Psoas muscle (tissue), 8 donors: Measurements from ENCODE around the gene PPP1R9A. TPM values are rescaled to one million over a fixed set of nuclear protein-coding genes. Genes with fewer than 3 reads are reported as not detected.

Experiments used
- ATAC-seq, 4 donors: fragments of 200-7000 bp; cut with Tn5 transposase; one replicate each; pipeline ENCODE4 v1.9.1; 2020; ENCODE audit warnings: moderate library complexity in 3 of 4, mild to moderate bottlenecking in 2 of 4
- DNase-seq, 2 donors: peaks; one replicate each; pipeline ENCODE4 v3.0.0-alpha.2; 2020
- H3K27ac ChIP-seq: fragments of 200-600 bp; one replicate; pipeline ENCODE4 v1.8.0; 2022
- H3K27me3 ChIP-seq, 3 donors: fragments of 200-600 bp in 1 of 3; one replicate each; pipeline versions ENCODE4 v1.6.1 to v1.8.0; 2013 to 2022; ENCODE audit warnings: low read length in 2 of 3, mild to moderate bottlenecking in 2 of 3, moderate library complexity in 1 of 3; ENCODE audit not compliant: insufficient read depth in 3 of 3
- H3K36me3 ChIP-seq, 2 donors: fragments of 200-600 bp in 1 of 2; one replicate each; pipeline versions ENCODE4 v1.6.1 to v1.8.0; 2013 to 2022; ENCODE audit warnings: low read depth in 1 of 2, mild to moderate bottlenecking in 1 of 2, moderate library complexity in 1 of 2; ENCODE audit not compliant: insufficient read depth in 1 of 2
- H3K4me1 ChIP-seq: fragments of 200-600 bp; one replicate; pipeline ENCODE4 v1.8.0; 2022
- H3K4me3 ChIP-seq: fragments of 200-600 bp; one replicate; pipeline ENCODE4 v1.8.0; 2022; ENCODE audit warnings: mild to moderate bottlenecking
- H3K9me3 ChIP-seq: fragments of 200-600 bp; one replicate; pipeline ENCODE4 v1.8.0; 2022
- WGBS, 3 donors: extraction: QIAGEN DNeasy Blood & Tissue Kit; methylation state at CpG; one replicate each; pipeline versions ENCODE4 v1.1.6 to v1.1.7; 2013; 5-methylcytosine and 5-hydroxymethylcytosine counted together
- intact Hi-C, 2 donors: fragments of 100-400 bp; cut with DNase I; formaldehyde crosslinking; loops; one replicate each; pipeline versions ENCODE4 v1.11.0 to v1.14.2; 2022
- polyA plus RNA-seq, 3 donors: library from polyadenylated mRNA; stranded (reverse); fragments of 200-250 nt; gene quantifications; one replicate each; pipeline ENCODE4 v1.2.3, GENCODE V29; 2013
- total RNA-seq, 4 donors: library from RNA; stranded (reverse); fragmentation: NEBNext Ultra II Directional in 2 of 4; extraction: Animal tissue kit (Norgen Biotek cat#: 25700) in 2 of 4; gene quantifications; one replicate each; pipeline versions ENCODE4 v1.2.1 to v1.2.4, GENCODE V29; 2021 to 2023
- TF ChIP-seq, protein P1 (sequence below): fragments of 200-600 bp; IDR thresholded peaks from one replicate; pipeline ENCODE4 v1.8.0; 2022; ENCODE audit warnings: antibody characterized with exemption
- donor health status: healthy with polysubstance abuse.
- donor health status: DM: no; HTN: no; CAD: no; lungs with moderate emphysema.
- donor health status: Bipolar disorder and iron deficiency.
- donor health status: healthy.
- donor health status: DM: yes; HTN: yes; CAD: no.
- donor health status: DM: no; HTN: no; CAD: no.
- donor health status: DM: no; HTN: no; CAD: no.
- donor health status: DM: yes; HTN: yes; CAD: no.

Gene PPP1R9A
- total and polyA plus RNA-seq, 7 donors: 1.1 to 18.6 (median 13.5) TPM

DNA sequence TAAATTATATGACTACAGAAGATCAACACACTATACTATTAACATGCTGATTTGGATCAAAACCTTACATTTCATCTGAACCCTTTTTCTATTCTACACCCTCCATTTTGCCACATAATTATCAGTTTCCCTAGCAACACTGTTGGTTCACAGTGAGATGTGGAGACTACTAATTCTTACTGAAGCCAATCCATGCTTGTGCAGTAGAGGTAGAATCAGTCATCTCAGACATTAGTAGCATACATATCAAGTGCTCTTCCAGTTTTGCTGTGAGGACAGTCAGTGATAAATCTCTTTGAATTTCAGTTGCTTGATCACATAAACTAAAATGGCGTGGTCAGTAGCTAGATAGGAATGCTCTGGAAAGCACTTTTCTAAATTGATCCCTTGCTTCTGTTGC lies 346.6 kb downstream of the PPP1R9A start:
- intact Hi-C loops: no loop called here
- no peak for DNase-seq
- Histone ChIP-seq H3K27ac (no peak overlapping the region), H3K36me3 (peaks cover 0 to 23% of the 10 kb centered on the region in 2 donors), H3K4me3 (no peak overlapping the region), H3K27me3 (no peaks in the 10 kb centered on the region), H3K9me3 (no peaks in the 10 kb centered on the region), H3K4me1 (no peaks in the 10 kb centered on the region)
- WGBS, 3 donors: 96 to 100% (median 98%) methylated on average over 1 of the region's 1 CpG
- ATAC-seq: no peak
- TF ChIP-seq, protein P1, sequence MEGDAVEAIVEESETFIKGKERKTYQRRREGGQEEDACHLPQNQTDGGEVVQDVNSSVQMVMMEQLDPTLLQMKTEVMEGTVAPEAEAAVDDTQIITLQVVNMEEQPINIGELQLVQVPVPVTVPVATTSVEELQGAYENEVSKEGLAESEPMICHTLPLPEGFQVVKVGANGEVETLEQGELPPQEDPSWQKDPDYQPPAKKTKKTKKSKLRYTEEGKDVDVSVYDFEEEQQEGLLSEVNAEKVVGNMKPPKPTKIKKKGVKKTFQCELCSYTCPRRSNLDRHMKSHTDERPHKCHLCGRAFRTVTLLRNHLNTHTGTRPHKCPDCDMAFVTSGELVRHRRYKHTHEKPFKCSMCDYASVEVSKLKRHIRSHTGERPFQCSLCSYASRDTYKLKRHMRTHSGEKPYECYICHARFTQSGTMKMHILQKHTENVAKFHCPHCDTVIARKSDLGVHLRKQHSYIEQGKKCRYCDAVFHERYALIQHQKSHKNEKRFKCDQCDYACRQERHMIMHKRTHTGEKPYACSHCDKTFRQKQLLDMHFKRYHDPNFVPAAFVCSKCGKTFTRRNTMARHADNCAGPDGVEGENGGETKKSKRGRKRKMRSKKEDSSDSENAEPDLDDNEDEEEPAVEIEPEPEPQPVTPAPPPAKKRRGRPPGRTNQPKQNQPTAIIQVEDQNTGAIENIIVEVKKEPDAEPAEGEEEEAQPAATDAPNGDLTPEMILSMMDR: no peak

- TF ChIP-seq, protein P1: no peak
- Histone ChIP-seq H3K27me3 (no peaks in the 10 kb centered on the region), H3K27ac (no peak overlapping the region), H3K36me3 (peaks cover 0 to 18% of the 10 kb centered on the region in 2 donors), H3K4me1 (no peaks in the 10 kb centered on the region), H3K9me3 (no peaks in the 10 kb centered on the region), H3K4me3 (no peak overlapping the region)
- intact Hi-C loops: no loop called here
- DNase-seq (no peak), ATAC-seq (no peak)
These were observed 348.3 kb downstream of the PPP1R9A start for GRCh38 chr7:95255691-95256090.

- DNase-seq (no peak), ATAC-seq (no peak)
- Histone ChIP-seq H3K27ac (no peak overlapping the region), H3K36me3 (no peaks in the 10 kb centered on the region), H3K27me3 (no peaks in the 10 kb centered on the region), H3K9me3 (no peaks in the 10 kb centered on the region), H3K4me3 (no peak overlapping the region), H3K4me1 (no peaks in the 10 kb centered on the region)
- intact Hi-C loops: no loop called here
- TF ChIP-seq, protein P1: no peak
These were observed 354.6 kb downstream of the PPP1R9A start for GRCh38 chr7:95261895-95262415.

DNA sequence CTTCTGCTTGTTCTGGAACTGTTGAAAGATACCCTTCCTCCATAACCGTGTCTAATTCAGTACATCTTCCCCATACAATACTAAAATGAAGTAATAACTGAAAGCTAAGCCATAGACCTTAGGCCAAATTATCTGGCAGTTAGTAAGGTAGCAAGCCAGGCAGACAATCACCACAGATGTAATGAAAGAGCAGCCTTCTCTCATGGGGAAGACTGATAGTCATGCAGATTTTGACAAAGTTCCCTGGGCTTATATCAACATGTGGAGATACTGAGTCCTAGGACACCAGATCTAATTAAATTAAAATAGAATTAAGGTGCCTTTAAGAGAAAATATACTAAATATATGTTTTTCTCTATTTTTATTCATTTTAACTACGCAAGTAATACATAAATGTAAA lies 355.5 kb downstream of the PPP1R9A start:
- intact Hi-C loops: no loop called here
- 86 to 95% (median 89%) methylated on average over 2 of the region's 2 CpGs for whole genome bisulfite sequencing, 3 donors
- DNase-seq: no peak
- Histone ChIP-seq H3K4me3 (no peak overlapping the region), H3K36me3 (no peaks in the 10 kb centered on the region), H3K27me3 (no peaks in the 10 kb centered on the region), H3K9me3 (no peaks in the 10 kb centered on the region), H3K4me1 (no peaks in the 10 kb centered on the region), H3K27ac (no peak overlapping the region)
- TF ChIP-seq, protein P1: no peak
- ATAC-seq: no peak

DNA sequence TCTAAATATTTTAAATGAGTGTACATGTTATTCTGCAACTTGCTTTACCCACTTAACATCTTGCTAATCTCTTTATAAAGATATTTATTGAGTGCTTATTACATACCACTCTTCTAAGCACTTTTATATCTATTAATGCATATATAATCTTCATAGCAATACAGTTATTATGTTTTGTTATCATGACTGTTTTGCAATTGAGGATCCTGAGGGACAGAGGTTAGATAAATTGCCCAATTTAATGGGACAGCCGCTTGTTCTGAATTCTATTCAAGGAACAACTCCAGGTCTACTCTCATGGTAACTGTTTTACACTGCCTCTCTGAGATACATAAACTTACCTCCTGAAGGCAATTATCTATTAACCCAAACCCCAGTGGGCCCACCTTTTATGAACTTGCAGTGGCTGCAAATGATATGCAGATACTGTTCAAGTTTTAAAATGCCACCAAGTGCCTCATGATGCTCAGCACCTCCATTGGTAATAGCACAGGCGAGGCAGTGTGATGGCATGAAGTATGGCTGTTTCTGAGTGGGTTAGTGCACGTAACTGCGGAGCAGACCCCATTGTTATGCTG lies 356.5 kb downstream of the PPP1R9A start:
- H3K36me3 ChIP-seq: peaks cover 0 to 9% of the 10 kb centered on the region in 2 donors
- intact Hi-C loops: no loop called here
- no peak overlapping the region for H3K4me3 ChIP-seq
- H3K27me3 ChIP-seq: no peaks in the 10 kb centered on the region
- 60 to 74% (median 61%) methylated on average over 4 of the region's 4 CpGs for WGBS, 3 donors
- DNase-seq: no peak
- no peaks in the 10 kb centered on the region for H3K9me3 ChIP-seq
- no peaks in the 10 kb centered on the region for H3K4me1 ChIP-seq
- TF ChIP-seq, protein P1: no peak
- no peak for ATAC-seq
- H3K27ac ChIP-seq: no peak overlapping the region
